Measurements from ENCODE around the gene TAGLN3.

TAGLN3 gene

DNA sequence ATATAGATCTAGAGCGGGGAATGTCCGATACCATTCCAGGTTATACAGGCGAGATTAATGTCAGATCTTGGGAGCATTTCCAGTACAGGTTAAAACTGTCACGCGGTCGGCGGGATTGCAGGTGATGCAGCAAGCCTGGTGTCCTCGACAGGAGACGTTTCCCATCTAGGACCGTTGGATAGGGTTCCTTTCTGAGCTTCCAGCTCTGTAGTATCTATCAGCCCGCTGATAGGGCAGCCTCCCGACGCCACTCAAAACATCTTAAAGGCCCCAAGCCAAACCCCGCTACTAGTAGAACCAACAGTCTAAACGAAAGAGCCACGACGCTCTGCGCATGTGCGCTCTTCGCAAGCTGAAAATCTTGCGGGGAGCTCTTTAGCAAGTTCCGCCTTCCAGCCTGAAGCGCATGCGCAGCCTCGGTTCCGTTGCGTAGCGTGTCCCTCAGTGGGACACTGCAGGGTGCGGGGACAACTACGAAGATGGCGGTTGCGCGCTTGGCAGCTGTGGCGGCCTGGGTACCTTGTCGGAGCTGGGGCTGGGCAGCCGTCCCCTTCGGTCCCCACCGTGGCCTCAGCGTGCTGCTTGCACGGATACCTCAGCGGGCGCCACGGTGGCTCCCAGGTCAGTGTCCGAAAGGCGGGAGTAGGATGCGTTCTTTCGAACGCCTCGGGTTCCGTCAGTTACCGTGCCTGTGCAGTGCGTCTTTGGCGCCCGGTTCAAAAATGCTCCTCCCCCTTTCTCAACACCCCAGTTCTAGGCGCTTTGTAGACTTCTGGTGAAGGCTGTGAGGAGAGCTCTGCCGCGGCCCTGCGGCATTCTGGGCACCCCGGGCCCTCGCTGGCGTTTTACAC, 19.9 kb upstream of the TAGLN3 start, which contains the start of gene ABHD10:
ABHD10 (plus strand) TSS at position 444 of the 851 bp plus-strand sequence; CDS start at position 480, 36 bp downstream.
- peak; percentile 93 for DNase-seq (ENCODE audit: low read depth)

- DNase-seq (ENCODE audit: low read depth), result no peak
Measured at GRCh38 chr3:111979434-111980038, 19.2 kb upstream of the TAGLN3 start.

DNA sequence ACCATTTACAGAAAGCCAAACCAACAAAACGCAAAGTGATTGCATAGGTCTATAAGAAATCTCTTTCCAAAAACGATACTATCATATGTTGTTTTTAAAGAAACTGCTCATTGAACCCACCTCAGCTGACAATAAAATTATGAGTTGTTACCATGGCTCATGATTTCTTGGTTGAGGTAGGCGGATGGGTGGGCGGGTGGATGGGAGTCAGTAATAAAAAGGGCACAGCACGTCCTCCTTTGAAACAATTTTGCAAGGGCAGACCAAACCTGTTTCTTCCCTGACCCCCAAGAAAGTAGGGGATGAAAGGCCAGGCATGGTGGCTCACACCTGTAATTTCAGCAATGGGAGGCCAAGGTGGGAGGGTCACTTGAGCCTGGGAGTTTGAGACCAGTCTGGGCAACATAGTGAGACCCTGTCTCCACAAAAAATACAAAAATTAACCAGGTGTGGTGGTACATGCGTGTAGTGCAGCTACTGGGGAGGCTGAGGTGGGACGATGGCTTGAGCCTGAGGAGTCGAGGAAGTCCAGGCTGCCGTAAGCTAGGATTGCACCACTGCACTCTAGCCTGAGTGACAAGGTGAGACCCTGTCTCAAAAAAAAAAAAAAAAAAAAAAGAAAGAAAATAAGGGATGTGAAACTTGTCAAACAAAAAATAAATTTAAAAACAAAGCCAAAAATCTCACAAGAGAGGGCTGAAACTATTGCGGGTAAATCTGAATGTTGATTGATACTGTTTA, 17.8 kb upstream of the TAGLN3 start:
- DNase-seq (ENCODE audit: low read depth), result no peak

GRCh38 chr3:111981457-111981763, 17.3 kb upstream of the TAGLN3 start:
- DNase-seq (ENCODE audit: low read depth), result no peak

DNA sequence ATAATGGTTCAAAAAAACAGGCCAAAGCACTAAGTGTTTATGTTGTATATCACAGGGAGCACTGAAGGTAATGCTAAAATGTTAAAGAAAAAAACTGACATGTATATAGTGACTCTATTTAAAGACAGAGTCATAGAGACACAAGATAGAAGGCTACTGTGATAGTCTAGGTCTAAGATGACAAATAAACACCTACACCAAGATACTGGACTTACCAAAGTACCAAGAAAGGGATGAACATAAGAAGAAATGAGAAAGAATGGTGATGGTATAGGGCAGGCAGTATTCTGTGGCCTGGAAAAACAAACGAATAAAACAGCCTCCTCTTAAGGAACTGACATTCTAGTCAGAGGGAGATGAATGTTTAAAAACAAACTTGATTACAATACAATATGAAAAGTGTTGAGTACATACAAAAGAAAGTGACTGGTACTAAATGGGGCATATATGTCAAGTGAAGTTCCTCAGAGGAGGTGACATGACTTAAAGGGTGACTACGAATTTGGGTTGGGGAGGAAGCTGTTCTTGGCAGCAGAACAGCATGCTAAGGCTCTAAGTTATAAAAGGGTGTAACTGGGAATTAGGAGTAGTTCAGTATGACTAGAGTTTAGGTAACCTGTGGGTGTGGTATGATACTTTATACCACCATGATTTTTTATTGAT, 14.0 kb upstream of the TAGLN3 start:
- no peak for DNase-seq (ENCODE audit: low read depth)

DNA sequence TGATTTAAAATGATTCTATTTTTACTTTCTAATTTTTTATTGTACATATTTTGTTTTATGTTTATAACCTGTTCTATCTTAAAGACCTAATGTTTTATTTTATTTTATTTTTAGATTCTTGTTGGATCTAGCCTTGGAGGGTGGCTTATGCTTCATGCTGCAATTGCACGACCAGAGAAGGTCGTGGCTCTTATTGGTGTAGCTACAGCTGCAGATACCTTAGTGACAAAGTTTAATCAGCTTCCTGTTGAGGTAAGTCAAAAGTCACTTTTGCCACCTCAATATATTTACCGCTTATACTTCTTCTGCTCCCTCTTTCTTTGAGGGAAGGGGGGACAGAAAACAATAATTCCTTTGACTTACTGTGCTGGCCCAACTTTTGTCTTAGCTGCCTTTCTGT, 11.9 kb upstream of the TAGLN3 start:
- no peak for DNase-seq (ENCODE audit: low read depth)

DNA sequence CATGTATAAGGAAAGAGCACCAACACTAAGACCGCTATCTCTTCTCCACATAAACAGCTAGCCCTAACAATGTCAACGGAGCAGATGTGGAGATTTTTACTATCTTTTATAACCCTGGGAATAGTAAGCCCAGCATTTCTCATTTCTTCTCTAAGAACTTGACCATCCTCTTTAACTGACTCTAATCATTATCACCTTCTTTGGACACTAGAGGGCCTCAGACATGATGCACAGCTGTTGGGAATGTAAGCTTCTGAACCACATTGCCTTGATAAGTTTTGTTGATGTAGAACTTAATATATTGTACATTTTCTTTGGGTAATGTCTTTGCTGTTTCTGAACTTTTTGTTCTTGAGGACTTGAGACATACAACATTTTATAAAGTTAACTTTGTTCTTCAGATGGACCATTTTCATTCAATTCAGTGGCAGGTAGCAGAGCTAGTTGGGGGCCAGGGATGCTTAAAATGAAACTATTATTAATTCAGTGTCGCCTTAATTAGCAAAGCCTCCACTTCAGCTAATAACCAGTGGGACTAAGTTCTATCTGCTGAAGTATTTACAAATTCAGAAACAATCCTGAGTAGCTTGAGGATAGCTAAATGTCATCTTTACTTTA, 9.6 kb upstream of the TAGLN3 start:
- no peak for DNase-seq (ENCODE audit: low read depth)

DNA sequence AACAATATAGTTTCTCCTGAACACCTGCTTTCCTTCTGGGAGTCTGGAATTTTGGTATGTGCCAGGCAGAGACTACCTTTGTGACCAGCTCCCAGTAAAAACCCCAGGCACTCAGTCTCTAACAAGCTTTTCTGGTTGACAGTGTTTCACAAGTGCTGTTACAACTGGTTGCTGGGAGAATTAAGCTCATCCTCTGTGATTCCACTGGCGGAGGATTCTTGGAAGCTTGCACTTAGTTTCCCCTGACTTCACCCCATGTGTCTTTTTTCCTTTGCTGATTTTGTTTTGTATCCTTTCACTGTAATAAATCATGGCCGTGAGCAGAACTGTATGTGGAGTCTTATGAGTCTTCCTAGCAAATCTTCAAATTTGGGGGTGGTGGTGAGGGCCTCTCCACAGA, 5.7 kb upstream of the TAGLN3 start:
- no peak for DNase-seq (ENCODE audit: low read depth)

- DNase-seq (ENCODE audit: low read depth), result no peak
Measured at GRCh38 chr3:111999484-112000324, 982 bp downstream of the TAGLN3 start.

DNA sequence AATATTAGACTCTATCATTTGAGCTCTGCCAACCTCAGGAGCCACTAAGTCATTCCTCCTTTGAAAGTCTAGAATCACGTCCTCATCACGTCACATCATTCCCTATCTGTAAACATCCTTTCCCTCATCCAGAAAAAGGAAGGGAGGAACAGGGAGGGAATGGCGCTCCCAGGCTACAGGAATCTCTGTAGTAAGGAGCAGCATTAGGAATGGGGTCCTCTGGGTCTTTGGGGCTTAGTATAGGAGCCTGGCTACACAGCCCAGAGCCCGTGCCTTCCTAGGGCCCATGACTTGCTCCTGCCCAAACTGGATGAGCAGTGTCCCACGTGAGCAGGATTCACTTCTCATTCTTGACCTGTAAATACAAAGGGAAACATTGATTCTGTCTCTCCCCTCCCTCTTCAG, 1.6 kb downstream of the TAGLN3 start:
- DNase-seq (ENCODE audit: low read depth), result no peak

- DNase-seq (ENCODE audit: low read depth), result no peak
Measured at GRCh38 chr3:112000966-112001365, 2.2 kb downstream of the TAGLN3 start.

GRCh38 chr3:112001526-112001925, 2.8 kb downstream of the TAGLN3 start:
- no peak for DNase-seq (ENCODE audit: low read depth)

DNA sequence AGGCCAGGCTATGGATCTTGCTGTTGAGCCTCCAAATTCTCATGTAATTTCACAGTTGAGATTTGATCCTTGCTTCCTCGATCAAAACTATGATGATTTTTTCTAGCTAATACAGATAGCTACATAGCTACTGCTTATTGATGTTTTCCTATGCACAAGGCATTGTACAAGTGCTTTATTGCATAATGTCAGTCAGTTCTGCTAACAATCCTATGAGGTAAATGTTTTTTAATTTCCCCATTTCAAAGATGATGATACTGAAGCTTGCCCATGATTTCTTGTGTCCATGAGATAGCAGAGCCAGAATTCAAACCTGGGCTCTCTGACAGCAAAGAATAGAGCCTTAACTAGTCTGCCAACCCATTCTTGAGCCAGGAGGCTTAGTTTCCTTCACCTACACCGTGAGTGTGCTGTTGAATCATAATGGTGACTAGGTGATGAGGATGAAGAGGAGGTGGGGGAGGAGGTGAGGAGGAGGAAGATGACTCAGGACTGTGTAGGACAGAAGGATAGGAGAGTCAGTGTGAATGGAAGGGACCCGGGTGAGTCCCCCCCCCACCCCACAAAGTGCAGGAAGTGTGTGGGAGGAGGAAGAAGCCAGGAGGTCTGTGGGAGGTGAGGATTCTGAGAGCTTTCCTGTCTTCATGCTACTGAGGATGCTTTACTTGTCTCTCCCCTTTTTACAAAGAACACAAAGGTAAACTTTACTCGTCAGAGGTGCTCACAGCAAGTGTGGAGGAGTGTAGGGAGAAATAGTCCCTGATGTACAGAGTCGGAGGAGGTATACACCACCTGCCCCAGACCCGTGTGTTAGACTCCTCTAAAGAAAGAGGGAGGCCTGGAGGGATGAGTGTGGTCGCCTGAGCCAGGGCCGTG, 3.6 kb downstream of the TAGLN3 start:
- DNase-seq (ENCODE audit: low read depth), result no peak

DNA sequence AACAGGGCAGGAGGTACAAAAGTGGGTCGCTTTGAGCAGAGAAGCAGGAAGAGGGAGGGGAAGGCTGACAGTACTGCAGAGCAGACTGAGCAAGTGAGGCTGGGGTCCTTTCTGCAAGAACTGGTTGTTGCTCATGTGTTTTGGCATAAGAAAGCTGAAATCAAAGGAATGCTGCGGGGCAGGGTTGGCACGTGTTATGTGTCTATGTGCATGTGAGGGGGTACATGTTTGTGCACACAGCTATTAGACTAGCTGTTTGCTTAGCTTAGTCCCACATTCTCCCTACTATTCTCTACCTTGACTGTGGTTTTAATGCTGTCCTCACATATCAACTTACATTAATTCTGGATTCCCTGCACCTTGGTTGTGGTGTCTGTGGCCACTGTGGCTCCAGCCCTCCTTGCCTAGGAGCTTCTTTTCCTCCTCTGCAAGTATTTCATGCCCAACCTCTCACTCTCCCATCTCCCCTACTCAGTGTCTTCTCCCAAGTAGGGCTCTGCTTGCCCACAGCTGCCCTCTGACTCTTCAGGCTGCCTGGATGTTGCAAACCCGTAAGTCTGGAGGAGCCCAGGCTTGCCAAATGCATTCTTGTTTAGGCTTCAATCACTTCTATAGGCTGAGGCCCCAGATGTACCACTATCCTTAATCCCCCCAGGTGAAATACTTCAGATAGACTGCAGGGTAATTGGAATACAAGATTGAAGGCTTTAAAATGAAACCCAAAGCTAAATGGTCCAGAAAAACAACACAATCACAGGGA, 4.8 kb downstream of the TAGLN3 start:
- no peak for DNase-seq (ENCODE audit: low read depth)

DNA sequence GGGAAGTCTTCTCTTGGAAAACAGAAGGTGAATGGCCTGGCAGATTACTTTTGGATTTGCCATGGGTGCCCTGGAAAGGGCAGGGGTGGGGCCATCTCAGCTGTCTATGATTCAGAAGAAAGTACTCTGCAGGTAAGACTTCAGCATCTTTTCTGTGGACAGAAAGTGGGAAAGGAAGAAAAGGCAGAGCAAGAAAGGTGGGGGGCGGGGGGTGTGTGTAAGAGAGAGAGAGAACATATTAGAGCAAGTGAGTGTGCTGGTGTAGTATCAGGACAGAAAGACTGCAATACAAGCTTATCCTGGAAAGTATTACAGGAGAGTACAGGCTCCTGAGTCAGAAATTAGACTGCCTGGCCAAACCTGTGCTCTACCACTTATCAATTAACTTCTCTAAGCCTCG, 5.5 kb downstream of the TAGLN3 start:
- no peak for DNase-seq (ENCODE audit: low read depth)

- DNase-seq (ENCODE audit: low read depth), result no peak
Measured at GRCh38 chr3:112004669-112005068, 5.9 kb downstream of the TAGLN3 start.

DNA sequence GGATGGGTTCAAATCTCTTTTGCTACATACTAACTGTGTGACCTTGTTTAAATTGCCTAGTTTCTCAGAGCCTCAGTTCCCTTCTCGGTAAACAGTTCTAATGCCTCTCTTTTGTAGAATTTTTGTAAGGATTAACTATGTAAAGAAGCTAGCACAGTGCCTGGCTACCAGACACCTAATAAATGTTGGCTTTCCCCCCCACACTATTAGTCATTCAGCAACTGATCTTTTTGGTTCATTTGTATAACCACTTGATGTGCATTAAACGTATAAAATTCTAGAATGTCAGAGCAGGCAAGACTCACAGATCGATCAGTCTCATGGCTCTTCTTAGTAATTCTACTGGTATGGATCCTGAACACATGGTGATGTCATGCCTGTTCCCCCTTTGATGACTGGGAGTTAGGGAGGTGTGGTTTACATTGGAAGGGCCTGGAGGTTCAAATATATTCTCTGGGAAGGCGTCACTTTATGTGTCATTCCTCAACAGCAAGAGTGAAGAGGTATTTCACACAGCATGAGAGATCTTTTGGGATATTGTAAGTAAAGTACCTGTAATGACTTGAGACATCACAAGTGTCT, 6.5 kb downstream of the TAGLN3 start:
- peak; percentile 53 for DNase-seq (ENCODE audit: low read depth)

DNA sequence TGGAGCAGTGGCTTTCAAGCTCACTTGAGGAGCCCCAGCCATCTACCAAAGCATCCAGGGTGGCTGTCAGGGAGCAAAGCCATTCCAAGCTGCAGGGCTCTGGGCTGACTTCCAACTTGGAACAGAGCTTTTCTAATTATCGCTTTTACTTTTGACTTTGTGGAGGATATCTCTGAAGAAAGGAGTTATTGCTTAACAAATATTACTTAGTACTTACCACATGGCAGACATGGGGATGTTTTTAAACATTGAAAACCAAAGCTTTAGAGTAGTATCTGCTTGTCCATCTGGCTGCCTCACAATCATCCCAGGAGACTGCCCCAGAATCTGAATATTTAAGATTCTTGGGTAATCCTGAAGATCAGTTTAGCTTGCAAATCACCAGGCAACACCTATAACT, 8.9 kb downstream of the TAGLN3 start:
- no peak for DNase-seq (ENCODE audit: low read depth)

DNA sequence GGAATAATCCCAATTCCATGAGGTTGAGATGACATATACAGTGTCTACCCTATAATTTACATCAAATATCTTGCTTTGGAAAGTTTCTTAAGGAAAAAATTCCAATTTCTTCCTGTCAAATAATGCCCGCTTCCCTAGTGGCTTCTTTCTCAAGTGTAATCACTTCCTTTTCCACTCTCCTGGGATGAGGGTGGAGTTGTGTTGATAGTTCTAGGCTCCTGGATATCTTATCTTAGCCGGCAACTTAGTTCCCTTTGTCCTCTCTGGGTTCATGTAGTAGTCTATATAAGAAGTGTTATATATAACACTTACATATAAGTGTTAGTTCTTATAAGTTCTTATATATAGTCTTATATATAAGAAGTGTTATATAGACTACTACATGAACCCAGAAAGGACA, 10.9 kb downstream of the TAGLN3 start:
- no peak for DNase-seq (ENCODE audit: low read depth)
